MM.1S (cell line): ENCODE results near the gene GCN1.

Experiments used
- CTCF ChIP-seq: fragments of 300-600 bp; sonication (generic); IDR thresholded peaks from 2 replicates; pipeline ENCODE4 v1.5.1; 2016; ENCODE audit warnings: antibody characterized with exemption, low read length, mixed read lengths
- EZH2 ChIP-seq: fragments of 300-600 bp; sonication (generic); optimal IDR thresholded peaks from 2 replicates; pipeline ENCODE3; 2017; ENCODE audit warnings: low read depth, mild to moderate bottlenecking, antibody characterized with exemption, low read length, mixed read lengths
- EZH2phosphoT487 ChIP-seq: fragments of 300-600 bp; sonication (generic); IDR thresholded peaks from 2 replicates; pipeline ENCODE4 v1.6.1; 2018; ENCODE audit warnings: antibody characterized with exemption, low read length

GRCh38 chr12:120228041-120228290 is 33.5 kb upstream of the GCN1 start:
- no peak for TF ChIP-seq EZH2
- TF ChIP-seq CTCF, result no peak
- no peak for TF ChIP-seq EZH2phosphoT487
